Activated naive CD4-positive, alpha-beta T cell treated with anti-CD3 and anti-CD28 coated beads, Interleukin-2, amount 50 U/mL, for 24 hours (primary cell): ENCODE data around the gene ACOT11.

ENCODE experiments used
- H3K27ac Mint-ChIP-seq: one replicate; pipeline ENCODE4 v1.8.0; 2021; ENCODE audit warnings: mild to moderate bottlenecking, mixed read lengths
- H3K27me3 Mint-ChIP-seq: one replicate; pipeline ENCODE4 v1.8.0; 2021; ENCODE audit warnings: mixed read lengths
- H3K36me3 Mint-ChIP-seq: one replicate; pipeline ENCODE4 v1.8.0; 2021; ENCODE audit warnings: mixed read lengths
- H3K4me1 Mint-ChIP-seq: one replicate; pipeline ENCODE4 v1.8.0; 2021; ENCODE audit warnings: mixed read lengths
- H3K4me3 Mint-ChIP-seq: one replicate; pipeline ENCODE4 v1.8.0; 2021; ENCODE audit warnings: mild to moderate bottlenecking, mixed read lengths
- H3K9me3 Mint-ChIP-seq: one replicate; pipeline ENCODE4 v1.8.0; 2021; ENCODE audit warnings: mixed read lengths

Gene ACOT11

GRCh38 chr1:54604572-54605370, 56.7 kb downstream of the ACOT11 start:
- Mint-ChIP-seq H3K36me3 (no peaks in the 10 kb centered on the region), H3K9me3 (no peaks in the 10 kb centered on the region), H3K27ac (peak overlapping the region; percentile 10), H3K4me3 (peak overlapping the region; percentile 43), H3K27me3 (no peaks in the 10 kb centered on the region), H3K4me1 (peaks cover 14% of the 10 kb centered on the region)

GRCh38 chr1:54606096-54606989, 58.3 kb downstream of the ACOT11 start:
- no peaks in the 10 kb centered on the region for H3K9me3 Mint-ChIP-seq
- no peaks in the 10 kb centered on the region for H3K27me3 Mint-ChIP-seq
- H3K4me3 Mint-ChIP-seq: no peak overlapping the region
- H3K36me3 Mint-ChIP-seq: no peaks in the 10 kb centered on the region
- peaks cover 14% of the 10 kb centered on the region for H3K4me1 Mint-ChIP-seq
- no peak overlapping the region for H3K27ac Mint-ChIP-seq

GRCh38 chr1:54606990-54607325, 58.9 kb downstream of the ACOT11 start:
- Mint-ChIP-seq H3K4me1 (peaks cover 14% of the 10 kb centered on the region), H3K9me3 (no peaks in the 10 kb centered on the region), H3K27me3 (no peaks in the 10 kb centered on the region), H3K4me3 (no peak overlapping the region), H3K36me3 (no peaks in the 10 kb centered on the region), H3K27ac (no peak overlapping the region)

GRCh38 chr1:54607821-54608565, 60.0 kb downstream of the ACOT11 start:
- H3K9me3 Mint-ChIP-seq: no peaks in the 10 kb centered on the region
- no peak overlapping the region for H3K27ac Mint-ChIP-seq
- H3K27me3 Mint-ChIP-seq: no peaks in the 10 kb centered on the region
- H3K4me3 Mint-ChIP-seq: no peak overlapping the region
- H3K4me1 Mint-ChIP-seq: peaks cover 14% of the 10 kb centered on the region
- H3K36me3 Mint-ChIP-seq: no peaks in the 10 kb centered on the region

- H3K36me3 Mint-ChIP-seq: no peaks in the 10 kb centered on the region
Observed at GRCh38 chr1:54608566-54609230, 60.7 kb downstream of the ACOT11 start.

GRCh38 chr1:54609301-54609921, 61.4 kb downstream of the ACOT11 start:
- H3K27ac Mint-ChIP-seq: no peak overlapping the region
- peaks cover 11% of the 10 kb centered on the region for H3K4me1 Mint-ChIP-seq
- no peak overlapping the region for H3K4me3 Mint-ChIP-seq
- H3K36me3 Mint-ChIP-seq: no peaks in the 10 kb centered on the region
- H3K27me3 Mint-ChIP-seq: no peaks in the 10 kb centered on the region
- no peaks in the 10 kb centered on the region for H3K9me3 Mint-ChIP-seq

More at GRCh38 chr1:54608566-54609230, 60.7 kb downstream of the ACOT11 start:
- Mint-ChIP-seq H3K27me3 (no peaks in the 10 kb centered on the region), H3K4me1 (peaks cover 14% of the 10 kb centered on the region), H3K4me3 (no peak overlapping the region), H3K9me3 (no peaks in the 10 kb centered on the region), H3K27ac (no peak overlapping the region)

- Mint-ChIP-seq H3K9me3 (no peaks in the 10 kb centered on the region), H3K4me1 (peaks cover 5% of the 10 kb centered on the region), H3K27me3 (no peaks in the 10 kb centered on the region), H3K4me3 (no peak overlapping the region), H3K27ac (no peak overlapping the region), H3K36me3 (no peaks in the 10 kb centered on the region)
Observed at GRCh38 chr1:54610048-54610447, 62.0 kb downstream of the ACOT11 start.

GRCh38 chr1:54610601-54611580, 62.9 kb downstream of the ACOT11 start:
- Mint-ChIP-seq H3K9me3 (no peaks in the 10 kb centered on the region), H3K27me3 (no peaks in the 10 kb centered on the region), H3K27ac (no peak overlapping the region), H3K4me3 (no peak overlapping the region), H3K4me1 (no peaks in the 10 kb centered on the region), H3K36me3 (no peaks in the 10 kb centered on the region)

- Mint-ChIP-seq H3K4me3 (no peak overlapping the region), H3K9me3 (no peaks in the 10 kb centered on the region), H3K27ac (no peak overlapping the region), H3K4me1 (no peaks in the 10 kb centered on the region), H3K27me3 (no peaks in the 10 kb centered on the region), H3K36me3 (no peaks in the 10 kb centered on the region)
Observed at GRCh38 chr1:54611621-54612020, 63.6 kb downstream of the ACOT11 start.

- Mint-ChIP-seq H3K27me3 (no peaks in the 10 kb centered on the region), H3K36me3 (no peaks in the 10 kb centered on the region), H3K9me3 (no peaks in the 10 kb centered on the region), H3K4me1 (no peaks in the 10 kb centered on the region), H3K4me3 (no peak overlapping the region), H3K27ac (no peak overlapping the region)
Observed at GRCh38 chr1:54614024-54614423, 66.0 kb downstream of the ACOT11 start.

GRCh38 chr1:54614563-54614962, 66.5 kb downstream of the ACOT11 start:
- Mint-ChIP-seq H3K36me3 (no peaks in the 10 kb centered on the region), H3K27me3 (no peaks in the 10 kb centered on the region), H3K4me3 (no peak overlapping the region), H3K27ac (no peak overlapping the region), H3K9me3 (no peaks in the 10 kb centered on the region), H3K4me1 (no peaks in the 10 kb centered on the region)

GRCh38 chr1:54615531-54616279, 67.7 kb downstream of the ACOT11 start:
- H3K4me3 Mint-ChIP-seq: no peak overlapping the region
- H3K4me1 Mint-ChIP-seq: no peaks in the 10 kb centered on the region
- H3K27ac Mint-ChIP-seq: no peak overlapping the region
- no peaks in the 10 kb centered on the region for H3K36me3 Mint-ChIP-seq
- no peaks in the 10 kb centered on the region for H3K9me3 Mint-ChIP-seq
- H3K27me3 Mint-ChIP-seq: no peaks in the 10 kb centered on the region

- Mint-ChIP-seq H3K27me3 (no peaks in the 10 kb centered on the region), H3K9me3 (no peaks in the 10 kb centered on the region), H3K36me3 (no peaks in the 10 kb centered on the region), H3K4me3 (no peak overlapping the region), H3K27ac (no peak overlapping the region), H3K4me1 (no peaks in the 10 kb centered on the region)
Observed at GRCh38 chr1:54619749-54620148, 71.7 kb downstream of the ACOT11 start.
